ENCODE results near the gene IL1RAPL1.

The IL1RAPL1 gene

DNA sequence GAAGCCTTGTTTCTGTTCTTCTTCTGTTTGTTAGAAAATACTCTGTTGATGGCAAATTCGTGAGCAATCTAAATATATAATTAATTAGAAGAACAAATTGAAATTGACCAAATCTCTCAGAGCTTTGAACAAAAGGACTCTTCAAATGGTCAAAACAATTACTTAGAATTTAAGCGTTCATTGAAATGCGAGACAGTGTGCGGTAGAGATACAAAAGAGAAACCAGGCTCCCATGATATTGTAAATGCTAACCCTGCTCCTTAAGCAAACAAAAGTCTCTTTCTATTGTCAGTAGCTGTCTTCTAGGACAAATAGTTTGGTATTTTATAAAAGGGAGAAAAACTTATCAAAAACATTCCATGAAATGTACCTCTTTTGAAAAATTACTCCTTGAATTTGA, 1174.8 kb downstream of the IL1RAPL1 start:
- H3K27ac ChIP-seq = no peak overlapping the region
- TF ChIP-seq ZFX (IDR thresholded peaks at IDR 0.05; ENCODE audit: borderline replicate concordance) = no peak
- TF ChIP-seq, protein P1, sequence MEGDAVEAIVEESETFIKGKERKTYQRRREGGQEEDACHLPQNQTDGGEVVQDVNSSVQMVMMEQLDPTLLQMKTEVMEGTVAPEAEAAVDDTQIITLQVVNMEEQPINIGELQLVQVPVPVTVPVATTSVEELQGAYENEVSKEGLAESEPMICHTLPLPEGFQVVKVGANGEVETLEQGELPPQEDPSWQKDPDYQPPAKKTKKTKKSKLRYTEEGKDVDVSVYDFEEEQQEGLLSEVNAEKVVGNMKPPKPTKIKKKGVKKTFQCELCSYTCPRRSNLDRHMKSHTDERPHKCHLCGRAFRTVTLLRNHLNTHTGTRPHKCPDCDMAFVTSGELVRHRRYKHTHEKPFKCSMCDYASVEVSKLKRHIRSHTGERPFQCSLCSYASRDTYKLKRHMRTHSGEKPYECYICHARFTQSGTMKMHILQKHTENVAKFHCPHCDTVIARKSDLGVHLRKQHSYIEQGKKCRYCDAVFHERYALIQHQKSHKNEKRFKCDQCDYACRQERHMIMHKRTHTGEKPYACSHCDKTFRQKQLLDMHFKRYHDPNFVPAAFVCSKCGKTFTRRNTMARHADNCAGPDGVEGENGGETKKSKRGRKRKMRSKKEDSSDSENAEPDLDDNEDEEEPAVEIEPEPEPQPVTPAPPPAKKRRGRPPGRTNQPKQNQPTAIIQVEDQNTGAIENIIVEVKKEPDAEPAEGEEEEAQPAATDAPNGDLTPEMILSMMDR (IDR thresholded peaks at IDR 0.05) = no peak

DNA sequence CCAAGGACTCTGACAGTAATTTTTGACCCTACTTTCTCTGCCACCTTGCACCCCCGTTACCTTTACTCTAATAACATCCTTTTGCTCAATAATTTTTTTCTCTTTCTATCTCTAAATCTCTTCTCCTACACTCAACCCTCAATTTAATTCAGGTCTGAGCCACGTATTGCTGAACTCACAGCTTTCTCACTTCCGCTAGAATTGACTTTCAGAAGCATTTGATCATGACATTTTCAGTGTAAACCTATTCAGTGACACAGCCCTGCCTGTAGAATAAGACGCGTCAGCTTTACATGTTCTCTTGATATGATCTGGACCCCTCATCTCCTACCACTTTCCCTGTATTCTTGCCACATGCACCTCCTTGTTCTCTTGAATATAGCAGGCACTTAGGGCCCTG, 1188.6 kb downstream of the IL1RAPL1 start:
- TF ChIP-seq, protein P1 (IDR thresholded peaks at IDR 0.05) = no peak
- no peak for TF ChIP-seq ZFX (IDR thresholded peaks at IDR 0.05; ENCODE audit: borderline replicate concordance)

DNA sequence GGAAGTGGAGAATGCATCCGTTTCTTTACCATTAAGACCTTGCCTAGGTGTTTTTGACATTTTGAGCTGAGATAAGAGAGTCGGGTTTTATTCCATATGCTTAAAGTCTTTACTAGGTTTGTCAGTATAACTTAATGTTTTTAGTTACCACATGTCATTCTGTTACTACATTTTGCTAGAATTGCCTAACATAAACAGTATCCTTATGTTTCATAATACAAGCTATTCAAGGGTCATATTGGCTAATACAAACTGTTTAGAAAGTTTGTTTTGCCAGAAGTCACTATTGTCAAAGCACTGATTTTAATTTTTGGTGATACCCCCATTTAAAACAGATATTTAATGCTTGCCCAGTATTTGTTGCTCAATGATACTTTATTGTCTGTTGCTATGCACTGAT, 1200.4 kb downstream of the IL1RAPL1 start:
- H3K27ac ChIP-seq = no peak overlapping the region
- TF ChIP-seq, protein P1 (IDR thresholded peaks at IDR 0.05) = no peak
- no peak for TF ChIP-seq ZFX (IDR thresholded peaks at IDR 0.05; ENCODE audit: borderline replicate concordance)

More for the DNA sequence above, 1188.6 kb downstream of the IL1RAPL1 start:
- H3K27ac ChIP-seq = no peak overlapping the region

DNA sequence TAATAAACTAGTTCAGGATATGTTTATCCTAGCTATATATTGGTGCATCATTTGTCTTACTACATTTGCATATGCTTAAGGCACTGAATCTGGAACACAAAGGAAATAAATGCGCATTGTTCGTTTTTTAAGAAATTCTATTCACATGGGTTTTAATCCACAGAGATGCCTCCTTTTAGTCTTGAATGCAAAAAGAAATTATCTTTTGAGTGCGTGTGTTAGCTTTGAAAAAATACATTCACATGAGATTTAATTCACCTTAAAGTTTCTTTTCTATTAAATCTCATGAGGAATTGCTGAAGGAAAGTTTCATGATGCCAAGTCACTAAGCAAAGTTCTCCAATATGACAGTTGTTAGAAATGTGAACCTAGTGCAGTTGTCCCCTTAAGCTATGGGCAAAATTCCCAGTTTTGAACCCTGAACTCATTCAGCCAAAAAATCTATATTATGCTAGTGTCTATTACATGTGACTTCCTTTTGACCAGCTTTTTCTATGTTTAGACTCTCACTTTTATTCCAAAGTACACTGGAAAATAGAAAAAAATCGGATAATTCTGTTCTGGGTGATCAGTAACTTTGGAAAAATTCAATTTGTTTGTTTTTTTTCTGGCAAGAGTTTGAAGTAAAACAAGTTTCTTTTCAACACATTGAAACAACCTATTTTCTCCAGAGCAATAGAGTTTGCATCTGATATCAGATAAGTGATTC, 1201.9 kb downstream of the IL1RAPL1 start:
- H3K27ac ChIP-seq = no peak overlapping the region
- no peak for TF ChIP-seq ZFX (IDR thresholded peaks at IDR 0.05; ENCODE audit: borderline replicate concordance)
- TF ChIP-seq, protein P1 (IDR thresholded peaks at IDR 0.05) = no peak

DNA sequence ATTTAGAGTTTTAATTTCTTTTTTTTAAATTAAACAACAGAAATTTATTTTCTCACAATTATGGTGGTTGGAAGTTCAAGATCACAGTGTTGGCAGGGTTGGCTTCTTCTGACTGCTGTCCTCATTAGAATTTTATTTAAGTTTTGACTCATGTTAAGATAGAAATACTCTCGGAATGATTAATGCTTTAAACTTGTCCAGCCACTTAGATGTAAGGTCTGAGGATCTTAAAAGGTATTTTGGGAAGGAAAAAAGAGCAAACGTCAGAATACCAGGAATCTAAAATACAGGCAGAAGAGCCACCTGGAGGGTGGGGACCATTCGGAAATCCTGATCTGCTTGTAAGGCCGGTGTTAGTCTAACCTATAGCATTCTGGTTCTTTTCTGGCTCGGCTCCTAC, 1205.1 kb downstream of the IL1RAPL1 start:
- H3K27ac ChIP-seq = no peak overlapping the region
- no peak for TF ChIP-seq ZFX (IDR thresholded peaks at IDR 0.05; ENCODE audit: borderline replicate concordance)

DNA sequence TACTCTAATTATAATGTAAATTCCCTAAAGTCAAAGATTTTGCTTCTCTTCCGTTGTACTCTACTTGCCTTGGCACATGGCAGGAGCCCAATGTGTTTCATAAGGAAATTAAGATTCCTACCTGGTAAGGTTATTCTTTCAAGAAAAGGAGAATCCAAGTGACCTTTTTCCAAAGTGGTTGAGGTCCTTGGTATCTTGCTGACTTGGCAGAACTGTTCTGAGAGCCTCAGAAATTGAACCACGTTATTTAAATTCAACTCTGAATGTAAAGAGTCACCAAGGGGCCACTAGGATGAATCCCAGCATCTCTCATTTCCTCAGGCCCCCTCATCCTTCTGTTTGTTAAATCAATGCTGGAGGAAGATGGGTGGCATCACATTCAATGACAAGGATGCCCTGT, 1209.9 kb downstream of the IL1RAPL1 start:
- TF ChIP-seq ZFX (IDR thresholded peaks at IDR 0.05; ENCODE audit: borderline replicate concordance) = no peak
- TF ChIP-seq, protein P1 (IDR thresholded peaks at IDR 0.05) = no peak
- H3K27ac ChIP-seq = no peak overlapping the region

DNA sequence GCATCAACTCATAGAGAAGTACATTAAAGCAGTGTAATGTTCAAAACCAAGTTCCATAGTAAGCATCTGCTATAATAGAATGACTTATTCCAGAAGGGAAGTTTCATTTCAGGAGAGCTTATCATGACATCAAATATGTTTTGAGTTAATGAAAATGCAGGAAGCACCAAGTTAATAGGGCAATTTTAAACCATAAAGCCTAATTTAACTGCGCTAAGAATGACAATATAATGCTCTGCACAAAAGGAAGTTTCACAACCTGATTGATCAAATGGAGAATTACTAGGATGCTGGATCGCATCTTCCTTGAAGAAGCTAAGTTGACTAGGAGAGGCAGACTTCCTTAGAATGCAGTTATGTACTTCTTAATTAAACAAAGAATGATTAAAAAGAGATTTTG, 1211.2 kb downstream of the IL1RAPL1 start:
- H3K27ac ChIP-seq = no peak overlapping the region
- TF ChIP-seq, protein P1 (IDR thresholded peaks at IDR 0.05) = no peak
- no peak for TF ChIP-seq ZFX (IDR thresholded peaks at IDR 0.05; ENCODE audit: borderline replicate concordance)

DNA sequence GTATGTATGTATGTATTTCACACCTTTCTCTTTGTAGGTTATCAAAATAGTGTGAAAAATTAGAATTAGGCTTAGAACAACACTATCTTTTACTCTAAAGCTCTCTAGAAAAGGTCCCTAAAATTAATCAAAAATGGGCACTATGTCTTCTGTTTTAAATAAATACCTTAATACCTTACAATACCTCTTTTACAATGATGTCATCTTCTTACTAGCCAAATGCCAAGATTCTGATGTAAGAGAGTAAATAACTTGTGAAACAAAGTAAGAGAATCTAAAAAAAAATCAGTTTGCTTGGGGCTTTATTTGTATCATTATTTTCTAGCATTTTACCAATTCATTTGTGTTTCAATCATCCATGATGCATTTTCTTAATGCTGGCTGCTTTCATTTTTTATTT, 1225.9 kb downstream of the IL1RAPL1 start:
- H3K27ac ChIP-seq = no peak overlapping the region
- TF ChIP-seq, protein P1 (IDR thresholded peaks at IDR 0.05) = no peak
- no peak for TF ChIP-seq ZFX (IDR thresholded peaks at IDR 0.05; ENCODE audit: borderline replicate concordance)
